ENCODE data around the gene CBX4.

GRCh38 chr17:79794659-79795511 lies 44.4 kb downstream of the CBX4 start:
- TF ChIP-seq, protein P1, sequence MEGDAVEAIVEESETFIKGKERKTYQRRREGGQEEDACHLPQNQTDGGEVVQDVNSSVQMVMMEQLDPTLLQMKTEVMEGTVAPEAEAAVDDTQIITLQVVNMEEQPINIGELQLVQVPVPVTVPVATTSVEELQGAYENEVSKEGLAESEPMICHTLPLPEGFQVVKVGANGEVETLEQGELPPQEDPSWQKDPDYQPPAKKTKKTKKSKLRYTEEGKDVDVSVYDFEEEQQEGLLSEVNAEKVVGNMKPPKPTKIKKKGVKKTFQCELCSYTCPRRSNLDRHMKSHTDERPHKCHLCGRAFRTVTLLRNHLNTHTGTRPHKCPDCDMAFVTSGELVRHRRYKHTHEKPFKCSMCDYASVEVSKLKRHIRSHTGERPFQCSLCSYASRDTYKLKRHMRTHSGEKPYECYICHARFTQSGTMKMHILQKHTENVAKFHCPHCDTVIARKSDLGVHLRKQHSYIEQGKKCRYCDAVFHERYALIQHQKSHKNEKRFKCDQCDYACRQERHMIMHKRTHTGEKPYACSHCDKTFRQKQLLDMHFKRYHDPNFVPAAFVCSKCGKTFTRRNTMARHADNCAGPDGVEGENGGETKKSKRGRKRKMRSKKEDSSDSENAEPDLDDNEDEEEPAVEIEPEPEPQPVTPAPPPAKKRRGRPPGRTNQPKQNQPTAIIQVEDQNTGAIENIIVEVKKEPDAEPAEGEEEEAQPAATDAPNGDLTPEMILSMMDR (IDR thresholded peaks at IDR 0.05): no peak
- TF ChIP-seq RFX5 (IDR thresholded peaks at IDR 0.05; ENCODE audit: low read length): no peak
- no peak for TF ChIP-seq NRF1 (IDR thresholded peaks at IDR 0.05; ENCODE audit: low read depth, low read length)
- TF ChIP-seq EZH2phosphoT487 (IDR thresholded peaks at IDR 0.05; ENCODE audit: borderline replicate concordance, low read depth): no peak
- TF ChIP-seq, protein P2, sequence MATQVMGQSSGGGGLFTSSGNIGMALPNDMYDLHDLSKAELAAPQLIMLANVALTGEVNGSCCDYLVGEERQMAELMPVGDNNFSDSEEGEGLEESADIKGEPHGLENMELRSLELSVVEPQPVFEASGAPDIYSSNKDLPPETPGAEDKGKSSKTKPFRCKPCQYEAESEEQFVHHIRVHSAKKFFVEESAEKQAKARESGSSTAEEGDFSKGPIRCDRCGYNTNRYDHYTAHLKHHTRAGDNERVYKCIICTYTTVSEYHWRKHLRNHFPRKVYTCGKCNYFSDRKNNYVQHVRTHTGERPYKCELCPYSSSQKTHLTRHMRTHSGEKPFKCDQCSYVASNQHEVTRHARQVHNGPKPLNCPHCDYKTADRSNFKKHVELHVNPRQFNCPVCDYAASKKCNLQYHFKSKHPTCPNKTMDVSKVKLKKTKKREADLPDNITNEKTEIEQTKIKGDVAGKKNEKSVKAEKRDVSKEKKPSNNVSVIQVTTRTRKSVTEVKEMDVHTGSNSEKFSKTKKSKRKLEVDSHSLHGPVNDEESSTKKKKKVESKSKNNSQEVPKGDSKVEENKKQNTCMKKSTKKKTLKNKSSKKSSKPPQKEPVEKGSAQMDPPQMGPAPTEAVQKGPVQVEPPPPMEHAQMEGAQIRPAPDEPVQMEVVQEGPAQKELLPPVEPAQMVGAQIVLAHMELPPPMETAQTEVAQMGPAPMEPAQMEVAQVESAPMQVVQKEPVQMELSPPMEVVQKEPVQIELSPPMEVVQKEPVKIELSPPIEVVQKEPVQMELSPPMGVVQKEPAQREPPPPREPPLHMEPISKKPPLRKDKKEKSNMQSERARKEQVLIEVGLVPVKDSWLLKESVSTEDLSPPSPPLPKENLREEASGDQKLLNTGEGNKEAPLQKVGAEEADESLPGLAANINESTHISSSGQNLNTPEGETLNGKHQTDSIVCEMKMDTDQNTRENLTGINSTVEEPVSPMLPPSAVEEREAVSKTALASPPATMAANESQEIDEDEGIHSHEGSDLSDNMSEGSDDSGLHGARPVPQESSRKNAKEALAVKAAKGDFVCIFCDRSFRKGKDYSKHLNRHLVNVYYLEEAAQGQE (IDR thresholded peaks at IDR 0.05; ENCODE audit: low read depth, low read length): no peak
- no peak for TF ChIP-seq POLR2AphosphoS5 (IDR thresholded peaks at IDR 0.05; ENCODE audit: low read depth, low read length)
- TF ChIP-seq SIN3A (IDR thresholded peaks at IDR 0.05; ENCODE audit: borderline replicate concordance, low read depth, low read length): no peak
- TF ChIP-seq GABPA (IDR thresholded peaks at IDR 0.05; ENCODE audit: low read depth): no peak
- no peak for TF ChIP-seq YY1 (IDR thresholded peaks at IDR 0.05; ENCODE audit: low read depth)
- no peak for TF ChIP-seq MAX (IDR thresholded peaks at IDR 0.05; ENCODE audit: low read depth)
- TF ChIP-seq NFIC (IDR thresholded peaks at IDR 0.05; ENCODE audit: borderline replicate concordance): no peak
- no peak for TF ChIP-seq USF2 (IDR thresholded peaks at IDR 0.05; ENCODE audit: borderline replicate concordance, low read depth, low read length)

All from SK-N-SH (cell line).